Activated effector memory CD4-positive, alpha-beta T cell treated with anti-CD3 and anti-CD28 coated beads, Interleukin-2, amount 50 U/mL, for 16 hours (primary cell): ENCODE results near the gene OR4X1.
"Not testable (repeated sequence)": the region's sequence is repeated elsewhere in the genome, so short reads cannot be mapped to it uniquely, and the experiment has no call there.

Source experiments
- DNase-seq: peaks from one replicate; pipeline ENCODE4 v3.0.0-alpha.2; 2020

OR4X1 gene

DNA sequence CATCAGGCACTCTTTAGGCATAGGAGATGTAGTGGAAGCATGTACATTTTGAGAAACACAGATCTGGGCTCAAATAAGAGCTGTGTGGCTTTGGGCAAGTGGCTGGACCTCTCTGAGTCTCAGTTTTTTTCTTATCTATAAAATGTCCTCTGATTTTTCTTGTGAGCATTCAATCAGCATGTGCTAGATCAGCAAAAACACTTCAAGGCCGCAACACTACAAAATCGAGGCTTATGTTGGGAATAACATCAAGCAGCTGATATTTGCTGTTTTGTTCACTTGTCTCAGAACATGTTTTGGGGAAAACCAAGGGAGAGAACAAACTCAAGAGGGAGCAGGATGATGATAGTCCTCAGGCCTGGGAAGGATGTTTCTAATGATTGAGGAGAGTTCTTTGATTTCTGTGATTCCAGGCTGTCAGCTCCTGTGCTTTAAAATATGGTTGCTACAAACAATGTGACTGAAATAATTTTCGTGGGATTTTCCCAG is at the start of gene OR4X1:
TSS of gene OR4X1 (plus strand) at position 439 of the 489 bp plus-strand sequence. CDS start at position 439, 0 bp downstream.
- DNase-seq: no peak

- DNase-seq: no peak
Observed at GRCh38 chr11:48216510-48216909, 47.2 kb upstream of the OR4X1 start, which contains the start of gene OR4B1. OR4B1 (plus strand) TSS chr11:48216810; CDS start chr11:48216810, 0 bp downstream.

DNA sequence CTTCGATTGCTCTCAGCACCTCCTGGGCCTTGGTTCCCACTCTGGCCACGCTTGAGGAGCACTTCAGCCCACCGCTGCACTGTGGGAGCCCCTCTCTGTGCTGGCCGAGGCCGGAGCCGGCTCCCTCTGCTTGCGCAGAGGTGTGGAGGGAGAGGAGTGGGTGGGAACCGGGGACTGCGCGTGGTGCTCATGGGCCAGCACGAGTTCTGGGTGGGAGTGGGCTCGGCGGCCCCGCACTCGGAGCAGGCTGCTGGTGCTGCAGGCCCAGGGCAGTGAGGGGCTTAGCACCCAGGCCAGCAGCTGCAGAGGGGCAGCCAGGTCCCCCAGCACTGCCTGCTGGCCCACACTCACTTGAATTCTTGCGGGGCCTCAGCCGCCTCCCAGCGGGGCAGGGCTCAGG is 34.9 kb upstream of the OR4X1 start:
- DNase-seq: no peak

- DNase-seq: not testable (repeated sequence)
Observed at GRCh38 chr11:48230057-48230456, 33.6 kb upstream of the OR4X1 start.

DNA sequence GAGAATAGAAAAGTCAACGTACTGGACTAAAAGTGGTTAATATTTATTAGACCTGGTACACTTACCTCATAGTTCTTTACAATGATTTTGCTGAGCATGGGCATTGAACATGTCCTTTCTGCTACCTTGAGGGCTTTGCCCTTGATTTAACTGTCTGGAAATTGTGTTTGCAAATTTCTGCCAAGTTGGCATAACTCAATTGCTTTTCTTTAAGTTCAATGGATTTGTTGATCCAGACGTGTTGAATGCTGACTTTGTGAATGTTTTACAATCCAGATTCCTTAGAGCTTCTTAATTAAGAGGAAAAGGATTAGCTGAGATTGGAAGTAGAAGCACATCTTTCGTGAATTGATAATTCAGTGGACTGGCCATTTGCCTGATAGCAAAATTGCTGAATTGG is 25.9 kb upstream of the OR4X1 start:
- no peak for DNase-seq

DNA sequence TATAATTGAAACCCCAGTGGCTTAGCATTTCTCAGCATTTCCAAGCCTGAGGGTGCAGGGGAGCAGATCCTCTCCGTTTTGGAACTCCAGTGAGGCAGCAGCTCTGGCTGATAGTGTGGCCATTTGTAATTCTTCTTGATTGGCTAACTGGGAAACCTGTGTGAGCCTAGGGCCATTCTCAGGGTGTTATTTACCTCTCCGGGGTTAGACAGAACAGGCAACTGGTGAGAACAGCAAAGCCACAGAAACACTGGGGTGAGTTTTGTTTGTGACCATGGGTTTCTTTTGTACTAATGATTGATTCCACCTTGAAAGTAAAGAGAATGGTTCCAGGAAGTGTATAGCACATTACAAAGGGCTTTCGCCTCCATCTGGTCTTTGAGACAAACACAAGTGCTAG is 21.2 kb upstream of the OR4X1 start:
- DNase-seq: no peak

DNA sequence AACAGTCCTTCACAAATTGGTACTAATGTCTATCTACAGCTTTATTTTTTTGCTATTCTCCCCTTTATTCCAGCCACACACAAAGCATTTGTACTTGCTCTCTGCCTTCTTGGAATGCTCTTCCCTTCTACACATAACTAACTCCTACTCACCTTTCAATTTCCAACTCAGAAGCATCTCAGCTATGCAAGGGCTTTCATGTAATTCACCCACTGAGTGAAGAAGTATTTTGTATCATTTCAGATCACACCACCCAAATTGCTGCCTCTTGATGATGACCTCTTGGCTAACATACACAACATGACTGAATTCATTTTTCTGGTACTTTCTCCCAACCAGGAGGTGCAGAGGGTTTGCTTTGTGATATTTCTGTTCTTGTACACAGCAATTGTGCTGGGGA is 18.9 kb upstream of the OR4X1 start, which contains the start of gene OR4X2:
TSS of gene OR4X2 (plus strand) at position 301 of the 400 bp plus-strand sequence. CDS start at position 301, 0 bp downstream.
- DNase-seq: no peak

GRCh38 chr11:48248902-48249301 is 14.8 kb upstream of the OR4X1 start:
- DNase-seq: no peak

DNA sequence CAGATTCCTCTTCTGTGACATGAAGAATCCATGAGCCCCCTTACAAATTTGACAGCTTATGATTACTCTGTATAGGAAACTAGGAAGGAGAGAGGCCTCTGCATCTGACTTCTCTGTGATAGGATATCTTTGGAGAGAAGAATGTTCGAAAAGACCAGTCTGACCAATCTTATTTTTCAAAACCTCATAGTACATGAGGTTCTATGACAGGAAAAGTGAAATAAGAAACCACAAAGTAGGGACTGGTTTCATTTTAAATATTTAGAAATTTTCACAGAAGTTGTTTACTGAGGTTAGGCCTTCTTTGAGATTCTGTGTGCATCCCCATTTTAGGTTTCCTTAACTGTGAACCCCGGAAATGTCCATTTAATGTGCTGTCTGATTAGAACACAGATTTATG is 2.1 kb upstream of the OR4X1 start:
- DNase-seq: no peak

DNA sequence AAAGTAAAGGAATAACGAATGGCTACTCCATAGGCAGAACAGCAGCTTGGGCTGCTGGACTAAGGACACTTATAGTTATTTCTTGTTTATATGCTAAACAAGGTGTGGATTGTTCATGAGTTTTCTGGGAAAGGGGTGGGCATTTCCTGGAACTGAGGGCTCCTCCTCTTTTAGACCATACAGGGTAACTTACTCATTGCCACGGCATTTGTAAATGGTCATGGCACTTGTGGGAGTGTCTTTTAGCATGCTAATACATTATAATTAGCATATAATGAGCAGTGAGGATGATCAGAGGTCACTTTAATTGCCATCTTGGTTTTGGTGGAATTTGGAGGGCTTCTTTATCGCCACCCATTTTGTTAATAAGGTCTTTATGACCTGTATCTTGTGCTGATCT is 7.0 kb downstream of the OR4X1 start:
- DNase-seq: no peak

- DNase-seq: no peak
Observed at GRCh38 chr11:48272606-48273005, 8.9 kb downstream of the OR4X1 start.

DNA sequence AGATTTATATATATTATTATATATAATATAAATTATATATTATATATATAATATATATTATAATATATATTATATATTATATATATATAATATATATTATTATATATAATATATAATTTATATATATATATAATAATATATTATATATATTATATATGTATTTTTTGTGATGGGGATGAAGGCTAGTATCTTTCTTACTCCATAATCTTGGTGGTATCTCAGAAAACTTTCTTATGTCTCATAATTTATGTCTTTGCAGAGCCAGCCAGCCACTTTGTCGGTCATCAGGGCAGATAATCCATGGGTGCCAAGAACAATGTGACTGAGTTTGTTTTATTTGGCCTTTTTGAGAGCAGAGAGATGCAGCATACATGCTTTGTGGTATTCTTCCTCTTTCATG is 42.3 kb downstream of the OR4X1 start, which contains the start of gene OR4S1:
TSS of gene OR4S1 (plus strand) at position 301 of the 400 bp plus-strand sequence. CDS start at position 301, 0 bp downstream.
- DNase-seq: no peak

- DNase-seq: peak; percentile 85
Observed at GRCh38 chr11:48307760-48308386, 44.2 kb downstream of the OR4X1 start.

GRCh38 chr11:48313590-48313989 is 49.9 kb downstream of the OR4X1 start:
- not testable (repeated sequence) for DNase-seq
